H9 (cell line): ENCODE results near the gene RNU1-1. TPM values are rescaled to one million over a fixed set of nuclear protein-coding genes. Genes with fewer than 3 reads are reported as not detected.
"Not testable (repeated sequence)": the region's sequence is repeated elsewhere in the genome, so short reads cannot be mapped to it uniquely, and the experiment has no call there.

Experiments used
- DNase-seq: peaks from one replicate; pipeline ENCODE4 v3.0.0-alpha.2; 2017
- H2AFZ ChIP-seq: one replicate; pipeline ENCODE4 v1.6.1; 2013; ENCODE audit warnings: mild to moderate bottlenecking, low read length, control low read depth, moderate library complexity
- H2AK5ac ChIP-seq: 2 replicates; pipeline ENCODE4 v1.6.1; 2013; ENCODE audit warnings: low read length, control low read depth, mixed read lengths; ENCODE audit not compliant: insufficient read length
- H2BK120ac ChIP-seq: one replicate; pipeline ENCODE4 v1.6.1; 2013; ENCODE audit warnings: low read depth, mild to moderate bottlenecking, low read length, control low read depth, inconsistent platforms; ENCODE audit not compliant: poor library complexity, severe bottlenecking
- H2BK12ac ChIP-seq: 2 replicates; pipeline ENCODE4 v1.6.1; 2013; ENCODE audit warnings: low read length, control low read depth, mixed read lengths, low read depth; ENCODE audit not compliant: insufficient read length
- H2BK15ac ChIP-seq: 2 replicates; pipeline ENCODE4 v1.6.1; 2013; ENCODE audit warnings: low read depth, low read length, control low read depth
- H2BK20ac ChIP-seq: one replicate; pipeline ENCODE4 v1.6.1; 2013; ENCODE audit warnings: low read depth, mild to moderate bottlenecking, low read length, control low read depth, inconsistent platforms; ENCODE audit not compliant: poor library complexity, severe bottlenecking
- H2BK5ac ChIP-seq: 2 replicates; pipeline ENCODE4 v1.6.1; 2013; ENCODE audit warnings: low read length, control low read depth, mixed read lengths; ENCODE audit not compliant: insufficient read length
- H3K14ac ChIP-seq: 2 replicates; pipeline ENCODE4 v1.6.1; 2013; ENCODE audit warnings: low read length, control low read depth; ENCODE audit not compliant: insufficient read depth
- H3K18ac ChIP-seq: 2 replicates; pipeline ENCODE4 v1.6.1; 2013; ENCODE audit warnings: low read depth, mild to moderate bottlenecking, mixed read lengths, low read length, control low read depth; ENCODE audit not compliant: insufficient read length
- H3K23ac ChIP-seq: 2 replicates; pipeline ENCODE4 v1.6.1; 2013; ENCODE audit warnings: low read length, control low read depth, mixed read lengths, low read depth; ENCODE audit not compliant: insufficient read length
- H3K23me2 ChIP-seq: 2 replicates; pipeline ENCODE4 v1.6.1; 2013; ENCODE audit warnings: low read depth, mild to moderate bottlenecking, mixed read lengths, low read length, control low read depth; ENCODE audit not compliant: insufficient read length, poor library complexity, severe bottlenecking
- H3K27ac ChIP-seq: 2 replicates; pipeline ENCODE4 v1.5.1; 2013; ENCODE audit warnings: low read length, control low read depth, mixed read lengths, low read depth; ENCODE audit not compliant: insufficient read length
- H3K27me3 ChIP-seq: 2 replicates; pipeline ENCODE4 v1.6.1; 2013; ENCODE audit warnings: low read length, control low read depth, inconsistent platforms; ENCODE audit not compliant: insufficient read depth
- H3K4ac ChIP-seq: 2 replicates; pipeline ENCODE4 v1.6.1; 2013; ENCODE audit warnings: low read depth, mild to moderate bottlenecking, control low read depth, inconsistent platforms, low read length, moderate library complexity
- H3K4me1 ChIP-seq: 2 replicates; pipeline ENCODE4 v1.6.1; 2013; ENCODE audit warnings: low read length, control low read depth, inconsistent platforms; ENCODE audit not compliant: insufficient read depth
- H3K4me2 ChIP-seq: 2 replicates; pipeline ENCODE4 v1.6.1; 2013; ENCODE audit warnings: low read length, control low read depth, mixed read lengths; ENCODE audit not compliant: insufficient read length, insufficient read depth
- H3K56ac ChIP-seq: 2 replicates; pipeline ENCODE4 v1.6.1; 2013; ENCODE audit warnings: low read depth, mild to moderate bottlenecking, mixed read lengths, low read length, control low read depth; ENCODE audit not compliant: insufficient read length
- H3K79me1 ChIP-seq: 2 replicates; pipeline ENCODE4 v1.6.1; 2013; ENCODE audit warnings: low read depth, mild to moderate bottlenecking, moderate library complexity, low read length, control low read depth, inconsistent platforms; ENCODE audit not compliant: insufficient read depth, poor library complexity, severe bottlenecking
- H3K79me2 ChIP-seq: 2 replicates; pipeline ENCODE4 v1.6.1; 2013; ENCODE audit warnings: low read length, control low read depth, inconsistent platforms; ENCODE audit not compliant: insufficient read depth
- H3K9ac ChIP-seq: 2 replicates; pipeline ENCODE4 v1.6.1; 2013; ENCODE audit warnings: low read length, control low read depth, mixed read lengths; ENCODE audit not compliant: insufficient read length; ENCODE audit errors: extremely low read depth
- H3K9me3 ChIP-seq: one replicate; pipeline ENCODE4 v1.6.1; 2013; ENCODE audit warnings: low read depth, low read length, inconsistent platforms; ENCODE audit not compliant: control insufficient read depth
- H3T11ph ChIP-seq: one replicate; pipeline ENCODE4 v1.6.1; 2013; ENCODE audit warnings: mild to moderate bottlenecking, low read length, control low read depth, inconsistent platforms
- H4K20me1 ChIP-seq: one replicate; pipeline ENCODE4 v1.6.1; 2013; ENCODE audit not compliant: control insufficient read depth, insufficient read length, insufficient read depth
- H4K5ac ChIP-seq: 2 replicates; pipeline ENCODE4 v1.6.1; 2013; ENCODE audit warnings: low read depth, mild to moderate bottlenecking, mixed read lengths, low read length, control low read depth; ENCODE audit not compliant: insufficient read length
- H4K8ac ChIP-seq: replicated peaks from 2 replicates; pipeline ENCODE4 v1.6.1; 2013; ENCODE audit warnings: low read length, control low read depth, mixed read lengths, low read depth; ENCODE audit not compliant: insufficient read length
- H4K91ac ChIP-seq: 2 replicates; pipeline ENCODE4 v1.6.1; 2013; ENCODE audit warnings: low read depth, mild to moderate bottlenecking, moderate library complexity, mixed read lengths, low read length, control low read depth; ENCODE audit not compliant: insufficient read length
- H3K27ac Mint-ChIP-seq, 3 experiments: 2 replicates in 2 of 3; 3 replicates in 1 of 3; pipeline ENCODE4 v1.8.0; 2020 to 2021; ENCODE audit warnings: mixed read lengths in 3 of 3, mild to moderate bottlenecking in 1 of 3, moderate library complexity in 1 of 3
- H3K27me3 Mint-ChIP-seq: 2 replicates; pipeline ENCODE4 v1.8.0; 2021; ENCODE audit warnings: low read depth, mild to moderate bottlenecking, moderate library complexity, mixed read lengths
- H3K36me3 Mint-ChIP-seq, 3 experiments: 2 replicates in 2 of 3; 3 replicates in 1 of 3; pipeline ENCODE4 v1.8.0; 2020 to 2021; ENCODE audit warnings: low read depth in 3 of 3, mixed read lengths in 3 of 3; ENCODE audit not compliant: insufficient read depth in 1 of 3
- H3K4me1 Mint-ChIP-seq, 2 experiments: 2 replicates each; pipeline ENCODE4 v1.8.0; 2020; ENCODE audit warnings: mixed read lengths in 2 of 2
- H3K4me3 Mint-ChIP-seq, 2 experiments: 2 replicates in 1 of 2; 3 replicates in 1 of 2; pipeline ENCODE4 v1.8.0; 2020 to 2021; ENCODE audit warnings: mild to moderate bottlenecking in 2 of 2, mixed read lengths in 2 of 2, moderate library complexity in 1 of 2
- H3K9me3 Mint-ChIP-seq, 2 experiments: 2 replicates in 1 of 2; 3 replicates in 1 of 2; pipeline ENCODE4 v1.8.0; 2020; ENCODE audit warnings: mild to moderate bottlenecking in 2 of 2, mixed read lengths in 2 of 2, moderate library complexity in 1 of 2
- WGBS: extraction: QIAGEN DNeasy Blood & Tissue Kit; methylation state at CpG from one replicate; pipeline ENCODE4 v1.1.7; 2013; ENCODE audit warnings: missing lambda C conversion rate, low lambda C conversion rate, mixed read lengths; ENCODE audit not compliant: insufficient read length; ENCODE audit errors: extremely low coverage; 5-methylcytosine and 5-hydroxymethylcytosine counted together
- total RNA-seq: library from RNA; stranded (reverse); gene quantifications from 2 replicates; pipeline ENCODE4 v1.2.1, GENCODE V29; 2021
- TF ChIP-seq, protein P1 (sequence below): fragments of 200-600 bp; sonication (generic); conservative IDR thresholded peaks from 3 replicates; pipeline ENCODE4 v1.8.0; 2021; ENCODE audit warnings: antibody characterized with exemption, mild to moderate bottlenecking

RNU1-1 gene
- total RNA-seq, 1 experiment from 2014 or later = 2,051 TPM

DNA sequence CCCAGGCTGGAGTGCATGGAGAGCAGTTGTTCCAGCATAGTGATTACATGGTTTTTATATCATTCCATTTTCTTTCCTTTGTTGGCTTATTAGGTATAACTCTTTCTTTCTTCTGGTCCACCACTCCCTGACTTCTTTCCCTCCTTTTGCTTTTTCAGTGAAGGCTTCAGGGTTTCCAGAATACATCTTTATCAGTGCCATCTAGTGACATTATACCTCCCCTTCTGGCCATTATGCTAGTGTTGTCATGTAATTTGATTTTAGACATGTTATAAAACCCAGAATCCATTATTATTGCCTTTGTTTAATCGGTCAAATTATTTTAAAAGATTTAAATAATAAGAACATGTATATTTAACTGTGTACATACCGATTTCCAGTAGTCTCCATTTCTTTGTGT lies 10.6 kb downstream of the RNU1-1 start:
- Histone ChIP-seq H4K8ac (no peak overlapping the region), H2BK15ac (no peak overlapping the region), H3K14ac (no peak overlapping the region), H3K79me2 (no peaks in the 10 kb centered on the region), H2AFZ (no peak overlapping the region), H4K20me1 (no peaks in the 10 kb centered on the region), H2BK120ac (no peak overlapping the region), H3K18ac (no peak overlapping the region), H2BK12ac (no peak overlapping the region), H3K4ac (no peak overlapping the region), H3K27me3 (no peaks in the 10 kb centered on the region), H3K56ac (no peak overlapping the region), H2BK5ac (no peak overlapping the region), H3K9me3 (no peaks in the 10 kb centered on the region), H3K9ac (no peak overlapping the region), H3K27ac (no peak overlapping the region), H3T11ph (no peak overlapping the region), H3K4me1 (no peaks in the 10 kb centered on the region), H3K4me2 (no peak overlapping the region), H3K23ac (no peak overlapping the region), H3K23me2 (peaks cover 5% of the 10 kb centered on the region), H4K5ac (no peak overlapping the region), H2AK5ac (no peak overlapping the region), H4K91ac (no peak overlapping the region), H3K79me1 (no peaks in the 10 kb centered on the region), H2BK20ac (no peak overlapping the region)
- DNase-seq = no peak
- no peak overlapping the region for H3K4me3 Mint-ChIP-seq
- peaks cover 10 to 11% of the 10 kb centered on the region in 2 experiments; a peak in 4 of 5 replicates for H3K9me3 Mint-ChIP-seq
- no peak overlapping the region for H3K27ac Mint-ChIP-seq
- TF ChIP-seq, protein P1, sequence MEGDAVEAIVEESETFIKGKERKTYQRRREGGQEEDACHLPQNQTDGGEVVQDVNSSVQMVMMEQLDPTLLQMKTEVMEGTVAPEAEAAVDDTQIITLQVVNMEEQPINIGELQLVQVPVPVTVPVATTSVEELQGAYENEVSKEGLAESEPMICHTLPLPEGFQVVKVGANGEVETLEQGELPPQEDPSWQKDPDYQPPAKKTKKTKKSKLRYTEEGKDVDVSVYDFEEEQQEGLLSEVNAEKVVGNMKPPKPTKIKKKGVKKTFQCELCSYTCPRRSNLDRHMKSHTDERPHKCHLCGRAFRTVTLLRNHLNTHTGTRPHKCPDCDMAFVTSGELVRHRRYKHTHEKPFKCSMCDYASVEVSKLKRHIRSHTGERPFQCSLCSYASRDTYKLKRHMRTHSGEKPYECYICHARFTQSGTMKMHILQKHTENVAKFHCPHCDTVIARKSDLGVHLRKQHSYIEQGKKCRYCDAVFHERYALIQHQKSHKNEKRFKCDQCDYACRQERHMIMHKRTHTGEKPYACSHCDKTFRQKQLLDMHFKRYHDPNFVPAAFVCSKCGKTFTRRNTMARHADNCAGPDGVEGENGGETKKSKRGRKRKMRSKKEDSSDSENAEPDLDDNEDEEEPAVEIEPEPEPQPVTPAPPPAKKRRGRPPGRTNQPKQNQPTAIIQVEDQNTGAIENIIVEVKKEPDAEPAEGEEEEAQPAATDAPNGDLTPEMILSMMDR = no peak
- WGBS = no CpG with 5 or more reads among the region's 2 CpGs
- peaks cover 7% of the 10 kb centered on the region for H3K27me3 Mint-ChIP-seq
- H3K4me1 Mint-ChIP-seq = peaks cover 0 to 8% of the 10 kb centered on the region in 2 experiments; a peak in 2 of 4 replicates
- peaks cover 0 to 9% (median 2%) of the 10 kb centered on the region in 3 experiments; a peak in 3 of 7 replicates for H3K36me3 Mint-ChIP-seq

DNA sequence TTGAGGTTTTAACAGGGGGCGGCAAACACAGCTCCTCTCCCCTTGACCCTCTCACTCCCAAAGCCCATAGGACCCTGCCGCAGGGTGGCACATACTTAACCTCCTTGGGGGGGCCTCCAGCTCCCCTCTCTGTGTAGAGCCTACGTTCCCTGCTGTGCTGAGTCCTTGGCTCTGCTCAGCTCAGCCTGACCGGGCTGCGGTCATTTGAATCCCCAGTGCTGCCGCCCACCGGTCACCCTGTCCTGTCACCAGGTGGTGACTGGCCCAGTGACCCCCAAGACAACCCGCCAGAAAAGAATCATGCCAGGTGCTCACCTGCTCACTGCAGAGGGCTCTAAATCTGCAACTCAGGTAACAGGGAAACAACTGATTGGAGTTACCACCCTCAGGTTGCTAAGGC lies 12.6 kb downstream of the RNU1-1 start:
- H3K27me3 ChIP-seq, H3K23me2 ChIP-seq, H2BK20ac ChIP-seq, H2BK5ac ChIP-seq, H3K4ac ChIP-seq, H3K4me3 Mint-ChIP-seq, H3K56ac ChIP-seq, H3K79me1 ChIP-seq, H4K91ac ChIP-seq, H3K79me2 ChIP-seq, DNase-seq, H2AFZ ChIP-seq, H3K9me3 ChIP-seq, H2AK5ac ChIP-seq, H3K9ac ChIP-seq, H4K5ac ChIP-seq, H3K27ac Mint-ChIP-seq, H2BK12ac ChIP-seq, H4K20me1 ChIP-seq, H3K4me2 ChIP-seq, H3K27ac ChIP-seq, H3T11ph ChIP-seq, H2BK15ac ChIP-seq, H3K27me3 Mint-ChIP-seq, H2BK120ac ChIP-seq, H3K18ac ChIP-seq, H3K4me1 ChIP-seq, H4K8ac ChIP-seq, H3K14ac ChIP-seq, H3K23ac ChIP-seq, H3K9me3 Mint-ChIP-seq: not testable (repeated sequence)
- peaks cover 0 to 13% (median 2%) of the 10 kb centered on the region in 3 experiments; a peak in 3 of 7 replicates for H3K36me3 Mint-ChIP-seq
- peaks cover 3 to 13% of the 10 kb centered on the region in 2 experiments; a peak in 3 of 4 replicates for H3K4me1 Mint-ChIP-seq
- WGBS = no CpG with 5 or more reads among the region's 8 CpGs
